Trophoblast cell (in vitro differentiated cells and primary cell): ENCODE data around the gene GALNT12.

Experiments used
- DNase-seq, 2 donors: peaks; one replicate each; pipeline ENCODE4 v3.0.0-alpha.2; 2016
- H2AFZ ChIP-seq: 2 replicates; pipeline ENCODE4 v1.6.1; 2013; ENCODE audit warnings: low read length, moderate library complexity, mild to moderate bottlenecking; ENCODE audit not compliant: insufficient read depth, poor library complexity
- H2AK5ac ChIP-seq: 2 replicates; pipeline ENCODE4 v1.6.1; 2013; ENCODE audit warnings: mild to moderate bottlenecking, low read length
- H2BK120ac ChIP-seq: 2 replicates; pipeline ENCODE4 v1.6.1; 2013; ENCODE audit warnings: low read length, mild to moderate bottlenecking, moderate library complexity; ENCODE audit not compliant: insufficient read depth, poor library complexity
- H2BK12ac ChIP-seq: 2 replicates; pipeline ENCODE4 v1.6.1; 2013; ENCODE audit warnings: mild to moderate bottlenecking, low read length, moderate library complexity
- H2BK5ac ChIP-seq: 2 replicates; pipeline ENCODE4 v1.6.1; 2013; ENCODE audit warnings: low read length, low read depth, moderate library complexity, mild to moderate bottlenecking; ENCODE audit not compliant: poor library complexity
- H3K14ac ChIP-seq: 2 replicates; pipeline ENCODE4 v1.6.1; 2013; ENCODE audit warnings: mild to moderate bottlenecking, low read length
- H3K18ac ChIP-seq: 2 replicates; pipeline ENCODE4 v1.6.1; 2013; ENCODE audit warnings: mild to moderate bottlenecking, low read length
- H3K23ac ChIP-seq: 2 replicates; pipeline ENCODE4 v1.6.1; 2013; ENCODE audit warnings: low read length
- H3K27ac ChIP-seq: 2 replicates; pipeline ENCODE4 v1.5.1; 2013; ENCODE audit warnings: low read depth, mild to moderate bottlenecking, inconsistent platforms, low read length, moderate library complexity
- H3K27me3 ChIP-seq: 2 replicates; pipeline ENCODE4 v1.6.1; 2013; ENCODE audit warnings: inconsistent platforms, mild to moderate bottlenecking, low read length, moderate library complexity; ENCODE audit not compliant: insufficient read depth
- H3K36me3 ChIP-seq, 2 experiments: 1 replicate in 1 of 2; 2 replicates in 1 of 2; pipeline ENCODE4 v1.6.1; 2013; ENCODE audit warnings: low read length in 2 of 2, mild to moderate bottlenecking in 2 of 2, moderate library complexity in 1 of 2; ENCODE audit not compliant: insufficient read depth in 2 of 2, control insufficient read depth in 1 of 2
- H3K4ac ChIP-seq: 2 replicates; pipeline ENCODE4 v1.6.1; 2013; ENCODE audit warnings: low read depth, mild to moderate bottlenecking, low read length, moderate library complexity
- H3K4me1 ChIP-seq, 2 experiments: 1 replicate in 1 of 2; 2 replicates in 1 of 2; pipeline ENCODE4 v1.6.1; 2013; ENCODE audit warnings: low read length in 2 of 2, mild to moderate bottlenecking in 2 of 2, moderate library complexity in 1 of 2; ENCODE audit not compliant: insufficient read depth in 2 of 2, control insufficient read depth in 1 of 2
- H3K4me2 ChIP-seq: 2 replicates; pipeline ENCODE4 v1.6.1; 2013; ENCODE audit warnings: inconsistent platforms, mild to moderate bottlenecking, low read length, moderate library complexity
- H3K4me3 ChIP-seq: 2 replicates; pipeline ENCODE4 v1.5.1; 2013; ENCODE audit warnings: mild to moderate bottlenecking, low read depth, low read length, inconsistent platforms
- H3K79me1 ChIP-seq: one replicate; pipeline ENCODE4 v1.6.1; 2013; ENCODE audit warnings: low read length
- H3K79me2 ChIP-seq: 2 replicates; pipeline ENCODE4 v1.6.1; 2013; ENCODE audit warnings: low read length, mild to moderate bottlenecking; ENCODE audit not compliant: control insufficient read depth, insufficient read depth, poor library complexity
- H3K9ac ChIP-seq: 2 replicates; pipeline ENCODE4 v1.6.1; 2013; ENCODE audit warnings: mild to moderate bottlenecking, low read length
- H3K9me3 ChIP-seq: 2 replicates; pipeline ENCODE4 v1.6.1; 2013; ENCODE audit warnings: low read depth, mild to moderate bottlenecking, control low read depth, inconsistent platforms, low read length; ENCODE audit not compliant: insufficient read depth
- H4K12ac ChIP-seq: 2 replicates; pipeline ENCODE4 v1.6.1; 2013; ENCODE audit warnings: low read depth, mild to moderate bottlenecking, low read length, moderate library complexity
- H4K8ac ChIP-seq: 2 replicates; pipeline ENCODE4 v1.6.1; 2013; ENCODE audit warnings: low read depth, mild to moderate bottlenecking, low read length, moderate library complexity
- H4K91ac ChIP-seq: one replicate; pipeline ENCODE4 v1.6.1; 2013; ENCODE audit warnings: low read depth, mild to moderate bottlenecking, low read length, moderate library complexity
- WGBS: extraction: QIAGEN DNeasy Blood & Tissue Kit; methylation state at CpG from one replicate; pipeline ENCODE4 v1.1.7; 2013; ENCODE audit warnings: missing lambda C conversion rate; ENCODE audit not compliant: insufficient read length, insufficient coverage; ENCODE audit errors: extremely low coverage; 5-methylcytosine and 5-hydroxymethylcytosine counted together

Gene GALNT12

DNA sequence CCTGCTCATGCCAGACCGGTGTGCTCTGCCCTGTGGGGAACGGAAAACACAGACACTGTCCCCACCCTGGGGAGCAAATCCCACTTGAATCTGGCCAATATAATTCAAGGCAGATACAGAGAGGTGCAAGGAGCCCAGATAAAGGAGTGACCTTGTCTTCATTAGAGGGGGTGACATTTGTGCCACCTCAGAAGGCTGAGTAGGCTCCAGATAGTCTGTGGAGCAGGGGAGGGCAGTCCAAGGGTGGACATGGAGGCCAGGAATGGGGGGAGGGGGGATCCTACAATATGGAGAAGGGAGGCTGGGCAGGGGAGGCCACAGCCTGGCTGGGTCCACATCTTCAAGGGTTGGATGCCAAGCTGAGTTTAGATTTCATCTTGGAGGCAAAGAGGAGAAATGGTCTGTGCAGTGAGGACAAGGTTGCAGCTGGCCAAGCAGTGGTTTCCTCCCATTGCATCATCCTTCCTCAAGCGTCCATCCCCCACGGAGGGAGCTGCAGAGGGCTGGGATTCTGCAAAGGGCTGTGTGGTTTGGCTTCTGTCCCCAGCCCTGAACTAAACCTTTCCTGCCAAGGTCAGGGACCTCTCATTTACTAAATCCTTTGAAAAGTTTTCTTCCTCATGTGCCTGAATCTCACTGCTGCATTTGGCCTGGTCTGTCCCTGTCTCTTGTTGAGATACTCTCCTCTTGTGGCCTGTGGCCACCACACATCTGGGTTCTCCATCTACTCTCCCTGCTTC is 60.1 kb downstream of the GALNT12 start:
- DNase-seq = no peak
- Histone ChIP-seq H3K4me1 (no peaks in the 10 kb centered on the region), H3K79me2 (no peaks in the 10 kb centered on the region), H3K14ac (no peak overlapping the region), H4K12ac (no peak overlapping the region), H3K9me3 (peaks cover 2% of the 10 kb centered on the region), H2BK5ac (no peak overlapping the region), H3K79me1 (no peaks in the 10 kb centered on the region), H3K27me3 (no peaks in the 10 kb centered on the region), H3K18ac (no peak overlapping the region), H3K4ac (no peak overlapping the region), H3K27ac (no peak overlapping the region), H2BK120ac (no peak overlapping the region), H4K91ac (no peak overlapping the region), H3K9ac (no peak overlapping the region), H3K23ac (no peak overlapping the region), H3K4me3 (no peak overlapping the region), H2AFZ (no peak overlapping the region), H3K36me3 (no peaks in the 10 kb centered on the region), H3K4me2 (no peak overlapping the region), H2AK5ac (no peak overlapping the region), H2BK12ac (no peak overlapping the region), H4K8ac (no peak overlapping the region)
- no CpG with 5 or more reads among the region's 4 CpGs for WGBS

DNA sequence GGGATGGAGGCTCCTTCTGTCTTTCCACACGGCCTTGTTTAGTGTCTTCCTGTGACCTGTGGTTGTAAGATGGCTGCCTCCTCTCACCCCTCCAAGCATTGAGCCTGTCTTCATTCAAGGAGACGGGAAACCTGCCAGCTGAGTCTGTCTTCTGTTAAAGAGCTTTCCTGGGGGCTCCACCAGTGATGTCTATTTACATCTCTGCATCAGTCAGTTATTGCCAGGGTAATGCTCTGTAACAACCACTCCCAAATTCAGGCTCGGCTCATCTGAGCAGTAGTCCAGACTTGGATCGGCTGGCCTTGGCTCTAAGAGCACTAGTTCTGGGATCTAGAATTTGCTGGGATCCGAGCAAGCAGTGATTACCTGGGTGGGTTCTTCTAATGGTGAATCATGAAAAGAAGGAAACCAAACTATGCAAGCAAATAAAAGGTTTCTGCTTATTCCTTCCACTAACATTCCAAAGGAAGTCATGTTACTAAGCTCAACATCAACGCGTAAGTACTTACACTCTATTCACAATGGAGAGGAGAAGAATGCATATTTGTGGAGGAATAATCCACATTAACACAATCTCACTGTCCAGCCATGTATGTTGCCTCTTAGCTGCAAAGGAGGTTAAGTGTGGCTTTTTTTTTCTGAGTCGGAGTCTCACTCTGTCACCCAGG is 61.7 kb downstream of the GALNT12 start:
- no peaks in the 10 kb centered on the region for H3K36me3 ChIP-seq
- no peak overlapping the region for H3K4me2 ChIP-seq
- no peak overlapping the region for H2BK12ac ChIP-seq
- no peak overlapping the region for H3K23ac ChIP-seq
- H4K91ac ChIP-seq = no peak overlapping the region
- no peak overlapping the region for H3K4ac ChIP-seq
- H4K12ac ChIP-seq = no peak overlapping the region
- no peaks in the 10 kb centered on the region for H3K27me3 ChIP-seq
- H3K79me1 ChIP-seq = no peaks in the 10 kb centered on the region
- H3K9ac ChIP-seq = no peak overlapping the region
- H3K9me3 ChIP-seq = peaks cover 2% of the 10 kb centered on the region
- H2BK5ac ChIP-seq = no peak overlapping the region
- DNase-seq = no peak
- H2AFZ ChIP-seq = no peak overlapping the region
- H3K27ac ChIP-seq = no peak overlapping the region
- no peak overlapping the region for H3K4me3 ChIP-seq
- no peak overlapping the region for H3K18ac ChIP-seq
- no peaks in the 10 kb centered on the region for H3K4me1 ChIP-seq
- no peak overlapping the region for H2BK120ac ChIP-seq
- no peak overlapping the region for H3K14ac ChIP-seq
- no CpG with 5 or more reads among the region's 8 CpGs for WGBS
- H4K8ac ChIP-seq = no peak overlapping the region
- no peak overlapping the region for H2AK5ac ChIP-seq
- H3K79me2 ChIP-seq = no peaks in the 10 kb centered on the region

DNA sequence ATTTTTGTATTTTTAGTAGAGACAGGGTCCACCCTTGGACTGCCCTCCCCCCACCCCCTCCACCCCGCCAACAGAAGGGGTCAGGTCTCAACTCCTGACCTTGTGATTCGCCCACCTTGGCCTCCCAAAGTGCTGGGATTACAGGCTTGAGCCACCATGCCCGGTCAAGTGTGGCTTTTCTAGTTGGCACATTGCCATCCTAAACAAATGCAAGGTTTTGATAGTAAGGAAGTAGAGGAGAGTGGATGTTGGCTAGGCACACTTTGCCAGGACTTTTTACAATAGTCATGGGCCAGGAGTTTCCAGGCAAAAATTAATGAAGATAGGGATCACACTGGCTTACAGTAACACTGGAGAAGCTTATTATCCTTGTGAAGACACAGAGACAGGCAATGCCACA is 62.4 kb downstream of the GALNT12 start:
- H3K9me3 ChIP-seq = peaks cover 2% of the 10 kb centered on the region

DNA sequence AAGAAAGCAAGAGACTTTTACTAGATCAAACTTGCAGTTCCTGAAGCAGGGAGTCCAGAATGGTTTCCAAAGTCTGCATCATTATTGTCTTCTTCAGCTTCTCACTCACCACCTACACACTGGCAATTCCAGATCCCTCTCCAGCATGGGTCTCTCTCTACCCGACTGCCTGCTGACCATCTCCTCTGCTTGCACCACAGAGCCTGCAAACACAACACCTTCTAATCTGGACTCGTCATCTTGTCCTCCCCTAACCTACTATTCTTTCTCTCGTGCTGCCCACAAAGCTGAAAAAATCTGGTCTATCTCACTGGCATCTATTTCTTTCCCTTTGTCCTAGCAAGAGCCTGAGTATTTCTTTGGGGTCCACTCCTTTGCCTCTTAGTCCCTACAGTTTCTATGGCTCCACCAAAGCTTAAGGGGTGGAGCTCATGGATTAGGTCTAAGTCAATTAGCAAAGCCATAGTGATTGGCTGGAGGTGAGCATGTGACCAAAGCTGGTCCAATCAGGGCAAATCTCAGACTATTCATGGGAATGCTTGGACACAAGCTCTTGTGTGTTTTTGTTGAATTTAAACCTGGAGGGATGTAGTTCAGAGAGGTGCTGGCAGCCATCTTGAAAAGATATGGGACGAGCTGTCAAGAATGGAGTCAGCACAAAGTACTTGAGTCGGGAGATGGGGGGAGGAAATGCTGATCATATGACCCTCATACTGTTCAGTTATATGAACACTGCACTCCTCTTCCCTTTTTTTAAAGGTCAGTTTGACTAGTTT is 63.5 kb downstream of the GALNT12 start:
- Histone ChIP-seq H4K12ac (no peak overlapping the region), H3K9me3 (peaks cover 2% of the 10 kb centered on the region), H3K18ac (no peak overlapping the region), H3K14ac (no peak overlapping the region), H3K27ac (no peak overlapping the region), H2AFZ (no peak overlapping the region), H3K4ac (no peak overlapping the region), H3K9ac (no peak overlapping the region), H3K79me1 (no peaks in the 10 kb centered on the region), H3K23ac (no peak overlapping the region), H4K91ac (no peak overlapping the region), H2BK120ac (no peak overlapping the region), H4K8ac (no peak overlapping the region), H3K27me3 (no peaks in the 10 kb centered on the region), H3K4me3 (no peak overlapping the region), H2AK5ac (no peak overlapping the region), H2BK12ac (no peak overlapping the region), H2BK5ac (no peak overlapping the region), H3K79me2 (no peaks in the 10 kb centered on the region), H3K36me3 (no peaks in the 10 kb centered on the region), H3K4me1 (no peaks in the 10 kb centered on the region), H3K4me2 (no peak overlapping the region)
- no peak for DNase-seq
- WGBS = no CpG with 5 or more reads among the region's 5 CpGs

More for the DNA sequence above, 62.4 kb downstream of the GALNT12 start:
- Histone ChIP-seq H3K36me3 (no peaks in the 10 kb centered on the region), H3K4me3 (no peak overlapping the region), H3K4me1 (no peaks in the 10 kb centered on the region), H3K79me2 (no peaks in the 10 kb centered on the region), H2BK120ac (no peak overlapping the region), H3K23ac (no peak overlapping the region), H3K27me3 (no peaks in the 10 kb centered on the region), H2BK5ac (no peak overlapping the region), H4K91ac (no peak overlapping the region), H2AFZ (no peak overlapping the region), H3K4me2 (no peak overlapping the region), H3K9ac (no peak overlapping the region), H2AK5ac (no peak overlapping the region), H2BK12ac (no peak overlapping the region), H4K8ac (no peak overlapping the region), H3K27ac (no peak overlapping the region), H3K18ac (no peak overlapping the region), H3K4ac (no peak overlapping the region), H4K12ac (no peak overlapping the region), H3K79me1 (no peaks in the 10 kb centered on the region), H3K14ac (no peak overlapping the region)
- no peak for DNase-seq
- no CpG with 5 or more reads among the region's 3 CpGs for WGBS
